Stromal cell of bone marrow (primary cell): Measurements from ENCODE around the gene UBE2G1.

ENCODE experiments used
- DNase-seq: peaks from one replicate; pipeline ENCODE4 v3.0.0-alpha.2; 2012; ENCODE audit warnings: low read depth

Gene UBE2G1

DNA sequence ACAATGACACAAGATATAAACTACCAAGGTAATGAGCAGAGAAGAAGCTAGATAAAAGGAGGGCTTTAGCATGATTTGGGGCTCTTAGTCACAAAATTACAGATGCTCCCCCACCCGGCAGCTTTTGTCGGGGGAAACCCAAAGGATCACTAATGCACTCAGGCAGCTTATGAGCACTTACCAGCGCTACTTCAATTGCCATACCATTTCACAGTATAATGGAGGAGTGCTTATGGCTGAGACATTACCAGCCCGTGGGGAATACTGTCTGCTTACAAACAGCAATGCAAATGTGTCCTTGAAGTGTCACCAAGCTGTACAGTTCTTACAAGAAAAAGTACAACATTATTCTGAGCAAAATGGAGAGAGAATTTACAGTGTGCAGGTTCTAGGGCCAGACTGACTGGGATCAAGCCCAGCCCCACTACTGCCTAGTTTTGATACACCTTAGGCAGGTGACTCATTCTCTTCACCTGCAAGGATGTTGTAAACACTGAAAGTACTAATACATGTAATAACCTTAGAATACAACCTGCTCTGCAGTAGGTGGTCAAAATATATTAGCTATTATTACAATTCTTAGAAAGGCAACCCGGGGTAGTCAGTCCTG lies 119.0 kb downstream of the UBE2G1 start:
- no peak for DNase-seq

DNA sequence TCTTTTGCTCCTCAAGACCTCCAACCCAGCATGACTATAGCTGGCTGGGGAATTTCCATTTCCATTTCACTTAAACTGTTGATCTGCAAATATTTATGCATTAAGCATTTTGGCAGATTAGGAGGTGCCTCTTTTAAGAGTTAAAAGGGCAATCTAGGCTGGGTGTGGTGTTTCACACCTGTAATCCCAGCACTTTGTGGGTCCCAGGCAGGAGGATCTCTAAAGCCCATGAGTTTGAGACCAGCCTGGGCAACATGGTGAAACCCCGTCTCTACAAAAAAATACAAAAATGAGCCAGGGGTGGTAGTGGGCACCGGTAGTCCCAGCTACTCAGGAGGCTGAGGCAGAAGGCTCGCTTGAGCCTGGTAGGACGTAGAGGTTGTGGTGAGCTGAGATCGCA lies 119.8 kb downstream of the UBE2G1 start:
- DNase-seq = no peak

DNA sequence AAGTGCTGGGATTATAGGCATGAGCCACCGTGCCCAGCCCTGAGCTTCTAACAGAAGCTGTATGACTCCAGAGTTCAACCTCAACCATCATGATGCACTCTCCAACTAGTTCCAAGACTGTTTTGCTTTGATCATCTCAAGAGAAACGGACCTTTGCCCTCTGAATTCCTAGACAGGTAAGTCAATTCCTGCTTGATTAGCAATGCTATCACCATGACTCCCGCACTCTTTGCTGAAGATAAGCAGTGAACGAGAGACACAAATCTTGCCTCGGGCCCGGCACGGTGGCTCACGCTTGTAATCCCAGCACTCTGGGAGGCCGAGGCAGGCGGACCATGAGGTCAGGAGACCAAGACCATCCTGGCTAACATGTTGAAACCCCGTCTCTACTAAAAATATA lies 124.9 kb downstream of the UBE2G1 start:
- no peak for DNase-seq

DNA sequence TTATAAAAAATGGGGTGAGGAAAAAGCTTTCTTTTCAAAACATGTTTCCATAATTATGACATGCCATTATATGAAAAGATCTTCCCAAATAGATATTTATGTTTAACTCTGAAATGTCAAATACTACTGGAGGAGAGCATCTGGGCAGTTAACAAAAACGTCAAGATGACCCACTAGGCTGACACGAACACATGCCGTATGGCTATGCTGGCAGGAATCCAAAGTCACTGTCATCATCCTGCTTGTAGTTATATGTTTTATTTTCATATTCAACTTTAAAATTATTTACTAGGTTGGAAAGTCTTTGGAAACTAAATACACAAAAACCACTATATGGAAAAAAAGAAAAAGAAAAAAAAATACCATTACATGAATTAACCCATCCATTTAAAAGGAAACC lies 130.0 kb downstream of the UBE2G1 start:
- DNase-seq = no peak

DNA sequence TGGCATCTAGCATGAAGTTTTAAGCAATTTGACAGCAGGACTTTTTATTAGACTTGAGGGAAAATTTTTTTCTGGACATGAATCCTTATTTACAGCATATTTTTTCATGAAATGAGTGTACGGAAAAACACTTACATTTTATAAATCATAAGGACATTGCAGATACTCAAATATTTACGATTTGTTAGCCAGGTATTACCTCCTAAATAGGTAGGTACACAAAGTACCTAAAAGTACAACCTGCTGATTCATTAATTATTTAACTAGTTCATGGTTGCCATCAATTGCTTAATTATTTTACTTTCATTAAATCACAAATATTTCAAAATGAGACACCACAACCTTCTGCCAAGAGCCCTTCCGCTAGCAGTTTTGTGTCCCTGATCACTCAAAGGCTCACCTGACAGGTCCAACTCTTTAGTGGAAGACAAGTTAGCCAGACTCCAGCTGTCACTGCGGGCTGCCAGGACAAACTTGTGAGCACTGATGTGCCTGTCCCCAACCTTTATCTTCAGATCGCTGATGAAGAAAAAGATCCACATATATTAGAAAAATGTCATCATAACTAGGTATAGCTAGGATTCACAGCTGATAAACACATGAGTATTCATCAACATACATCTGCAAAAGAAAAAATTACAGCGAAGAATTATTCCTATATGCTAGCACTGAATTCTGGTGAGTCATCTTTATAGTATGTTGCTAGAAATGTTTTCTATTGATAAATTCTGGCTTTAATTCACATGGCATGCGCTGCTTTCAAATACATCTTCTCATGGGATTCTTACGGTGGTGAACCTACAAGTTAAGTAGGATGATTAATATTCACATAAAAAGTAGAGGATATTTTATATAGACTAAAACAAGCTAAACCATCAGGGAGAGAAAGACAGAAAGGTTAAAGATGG lies 130.8 kb downstream of the UBE2G1 start:
- no peak for DNase-seq

DNA sequence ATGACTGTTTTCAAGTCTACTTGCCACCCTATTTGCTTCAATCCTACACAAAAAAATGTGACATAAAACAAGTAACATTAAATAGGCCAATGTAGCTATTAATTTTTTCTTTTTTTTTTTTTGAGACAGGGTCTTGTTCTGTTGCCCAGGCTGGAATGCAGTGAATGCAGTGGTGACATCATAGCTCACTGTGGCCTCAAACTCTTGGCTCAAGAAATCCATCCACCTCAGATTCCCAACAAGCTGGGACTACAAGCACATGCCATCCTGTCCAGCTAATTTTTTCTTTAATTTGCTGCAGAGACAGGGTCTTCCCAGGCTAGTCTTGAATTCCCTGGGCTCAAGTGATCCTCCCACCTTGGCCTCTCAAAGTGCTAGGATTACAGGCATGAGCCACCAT lies 132.1 kb downstream of the UBE2G1 start:
- DNase-seq = no peak

DNA sequence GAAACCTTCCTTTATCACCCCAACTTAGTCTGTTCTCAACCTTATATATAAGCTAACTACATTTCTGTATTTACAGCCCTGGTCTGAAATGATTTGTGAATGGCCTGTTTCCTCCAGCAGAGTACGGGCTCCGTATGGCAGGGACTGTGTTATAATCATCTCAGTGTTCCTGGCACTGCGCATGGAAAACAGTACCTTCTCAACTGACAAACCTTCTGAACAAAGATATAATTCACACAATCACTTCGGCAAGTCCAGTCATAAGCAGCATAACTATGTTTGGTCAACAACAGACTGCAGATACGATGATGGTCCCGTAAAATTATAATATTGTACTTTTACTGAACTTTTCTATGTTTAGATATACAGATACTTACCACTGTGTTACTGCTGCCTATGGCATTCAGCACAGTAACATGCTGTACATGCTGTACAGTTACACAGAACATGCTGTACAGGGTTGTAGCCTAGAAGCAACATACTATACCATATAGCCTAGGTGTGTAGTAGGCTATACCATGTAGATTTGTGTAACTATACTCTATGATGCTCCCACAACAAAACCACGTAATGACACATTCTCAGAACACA lies 132.7 kb downstream of the UBE2G1 start:
- no peak for DNase-seq

DNA sequence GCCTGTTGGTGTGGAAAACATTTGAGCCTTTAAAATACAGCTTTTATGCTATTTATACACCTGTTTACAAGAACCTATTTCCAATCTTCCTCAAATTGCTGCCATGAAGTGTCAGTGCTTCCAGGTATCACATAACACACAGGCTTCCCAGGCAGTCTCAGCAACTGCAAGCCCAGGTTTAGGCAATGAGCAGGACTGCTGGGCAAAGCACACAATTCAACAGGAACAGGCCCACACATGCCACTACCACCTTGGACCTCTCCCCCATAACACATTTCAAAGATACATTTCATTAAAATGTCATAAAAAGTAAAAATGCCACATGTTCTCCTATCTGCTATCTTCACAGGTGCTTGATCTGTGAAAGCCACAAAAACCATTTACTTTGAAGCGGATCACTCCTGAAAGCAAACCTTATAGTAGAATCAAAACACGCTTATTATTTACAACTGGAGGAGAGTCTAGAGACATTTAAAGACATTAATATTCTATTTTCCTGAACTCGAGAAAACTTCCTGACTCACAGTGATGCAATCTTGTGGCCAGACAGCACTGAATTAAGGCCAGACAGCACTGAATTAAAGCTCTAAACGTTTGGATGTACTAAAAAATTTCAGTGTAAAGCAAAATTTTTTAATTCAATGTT lies 134.2 kb downstream of the UBE2G1 start:
- DNase-seq = peak; percentile 63

DNA sequence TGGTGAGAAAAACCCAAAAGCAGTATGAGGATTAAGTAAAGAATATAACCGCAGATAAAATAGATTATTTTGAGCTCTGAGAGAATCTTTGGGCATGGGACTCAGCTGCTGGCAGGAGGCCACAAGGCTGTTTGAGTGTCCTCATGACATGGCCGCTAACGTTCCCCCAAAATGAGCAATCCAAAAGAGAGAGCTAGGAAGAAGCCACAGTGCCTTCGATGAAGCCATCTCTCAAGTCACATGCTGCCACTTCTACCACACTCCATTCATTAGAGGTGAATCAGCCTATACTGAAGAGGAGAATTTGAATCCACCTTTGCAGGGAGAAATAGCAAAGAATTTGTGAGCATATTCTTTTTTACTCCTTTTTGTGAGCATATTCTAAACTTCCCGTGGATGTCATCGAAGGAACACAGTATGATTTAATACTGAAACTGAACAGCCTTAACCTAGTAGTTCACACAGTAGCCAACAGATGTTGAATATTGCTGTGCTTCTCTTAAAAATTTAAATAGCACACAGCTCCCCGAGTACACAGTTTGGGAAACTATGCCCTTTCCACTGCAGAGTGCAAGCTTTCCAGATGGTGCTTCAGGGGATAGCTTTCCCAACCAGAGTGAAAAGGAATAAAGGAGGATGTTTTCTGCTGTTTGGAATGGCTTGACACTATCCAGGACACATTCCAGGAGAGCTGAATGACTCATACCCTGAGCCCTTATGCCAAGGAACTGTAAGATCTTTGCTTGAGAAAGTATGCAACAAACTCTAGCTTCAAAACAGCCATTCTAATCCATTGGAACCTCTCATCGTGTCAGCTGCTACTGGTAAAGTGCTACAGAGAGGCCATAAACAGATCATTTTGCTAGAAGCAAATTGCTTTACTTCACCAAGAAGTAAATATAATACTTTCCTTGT lies 136.6 kb downstream of the UBE2G1 start:
- peak; percentile 92 for DNase-seq

DNA sequence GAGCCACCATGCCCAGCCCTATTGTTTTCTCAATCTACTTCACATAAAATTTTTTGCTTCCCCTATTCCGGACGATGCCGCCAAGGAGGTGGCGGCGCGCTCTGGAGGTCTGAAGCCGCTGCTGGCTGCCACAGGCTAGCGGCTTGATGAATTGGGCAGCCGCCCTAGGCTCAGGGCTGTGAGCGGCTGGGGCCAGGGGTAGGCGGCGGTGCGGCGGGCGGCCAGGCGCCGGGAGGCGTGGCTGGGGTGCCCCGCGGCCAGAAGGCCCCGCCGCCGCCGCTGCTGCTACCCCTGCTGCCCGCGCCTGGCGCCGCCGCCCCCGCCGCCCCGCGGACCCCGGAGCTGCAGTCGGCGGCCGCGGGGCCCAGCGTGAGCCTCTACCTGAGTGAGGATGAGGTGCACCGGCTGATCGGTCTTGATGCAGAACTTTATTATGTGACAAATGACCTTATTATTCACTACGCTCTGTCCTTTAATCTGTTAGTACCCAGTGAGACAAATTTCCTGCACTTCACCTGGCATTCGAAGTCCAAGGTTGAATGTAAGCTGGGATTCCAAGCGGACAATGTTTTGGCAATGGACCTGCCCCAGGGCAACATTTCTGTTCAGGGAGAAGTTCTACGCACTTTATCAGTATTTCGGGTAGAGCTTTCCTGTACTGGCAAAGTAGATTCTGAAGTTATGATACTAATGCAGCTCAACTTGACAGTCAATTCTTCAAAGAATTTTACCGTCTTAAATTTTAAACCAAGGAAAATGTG lies 144.4 kb downstream of the UBE2G1 start:
- DNase-seq = no peak

DNA sequence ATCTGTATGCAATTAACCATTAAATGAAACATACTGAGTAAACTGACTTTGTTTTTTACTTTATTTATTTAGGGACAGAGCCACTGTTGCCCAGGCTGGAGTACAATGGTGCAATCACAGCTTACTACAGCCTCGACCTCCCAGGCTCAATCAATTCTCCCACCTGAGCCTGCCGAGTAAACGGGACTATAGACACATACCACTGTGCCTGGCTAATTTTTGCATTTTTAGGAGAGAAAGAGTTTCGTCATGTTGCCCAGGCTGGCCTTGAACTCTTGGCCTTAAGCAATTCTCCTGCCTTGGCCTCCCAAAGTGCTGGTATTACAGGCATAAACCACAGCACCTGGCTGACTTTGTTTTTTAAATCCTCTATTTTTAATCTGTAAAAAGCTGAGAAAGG lies 145.3 kb downstream of the UBE2G1 start:
- no peak for DNase-seq

DNA sequence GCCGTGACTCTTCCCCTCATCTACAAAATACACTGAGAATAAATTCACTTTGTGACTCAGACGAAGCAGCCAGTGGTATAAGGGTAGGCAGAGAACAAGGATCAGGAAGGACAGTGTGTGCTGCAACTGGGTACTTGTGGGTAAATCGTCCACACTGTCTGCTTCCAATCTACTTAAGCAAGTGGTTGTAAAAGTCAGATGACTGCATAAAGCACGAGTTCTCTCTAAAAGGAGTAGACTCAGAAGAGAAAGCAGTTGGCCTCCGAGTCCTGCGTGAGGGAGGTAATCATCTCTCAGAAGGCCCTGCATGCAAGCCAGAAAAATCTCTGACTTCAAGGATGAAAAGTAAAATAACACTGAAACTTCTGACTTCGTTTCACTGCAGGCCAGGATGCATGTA lies 145.8 kb downstream of the UBE2G1 start:
- peak; percentile 63 for DNase-seq
